K562 (cell line): Measurements from ENCODE around the gene ZC3H10. TPM values are rescaled to one million over a fixed set of nuclear protein-coding genes. Genes with fewer than 3 reads are reported as not detected.

Source experiments
- ARNT ChIP-seq, 2 experiments: fragments of 450-650 bp; IDR thresholded peaks; 2 replicates each; pipeline ENCODE4 v1.6.1; 2016; ENCODE audit warnings: mild to moderate bottlenecking in 1 of 2
- HDAC3 ChIP-seq: fragments of 450-650 bp; IDR thresholded peaks from 2 replicates; pipeline ENCODE4 v1.6.1; 2018; ENCODE audit warnings: borderline replicate concordance, mild to moderate bottlenecking, moderate library complexity; ENCODE audit not compliant: partially characterized antibody
- MTA2 ChIP-seq: fragments of 450-650 bp; IDR thresholded peaks from 2 replicates; pipeline ENCODE4 v1.6.1; 2016; ENCODE audit warnings: low read depth
- NFIC ChIP-seq: fragments of 450-650 bp; IDR thresholded peaks from 2 replicates; pipeline ENCODE4 v1.6.1; 2017; ENCODE audit warnings: mild to moderate bottlenecking, inconsistent platforms
- PML ChIP-seq: IDR thresholded peaks from 2 replicates; pipeline ENCODE4 v1.6.1; 2012; ENCODE audit warnings: low read length, inconsistent platforms
- POLR2B ChIP-seq: fragments of 450-650 bp; IDR thresholded peaks from 2 replicates; pipeline ENCODE4 v1.6.1; 2018; ENCODE audit warnings: low read depth; ENCODE audit not compliant: partially characterized antibody
- POLR2H ChIP-seq: IDR thresholded peaks from 2 replicates; pipeline ENCODE4 v1.6.1; 2016; ENCODE audit warnings: missing genetic modification characterization, low read depth, mild to moderate bottlenecking, control low read depth, missing compliant biosample characterization, moderate library complexity
- TAF9B ChIP-seq: fragments of 450-650 bp; IDR thresholded peaks from 2 replicates; pipeline ENCODE4 v1.6.1; 2018; ENCODE audit warnings: mild to moderate bottlenecking; ENCODE audit not compliant: partially characterized antibody
- TBL1XR1 ChIP-seq, 2 experiments: IDR thresholded peaks; 2 replicates each; pipeline ENCODE4 v1.6.1; 2012; ENCODE audit warnings: improper control_type of control experiment in 2 of 2, low read length in 2 of 2, mild to moderate bottlenecking in 1 of 2
- TEAD4 ChIP-seq, 2 experiments: sonication (generic) in 1 of 2; formaldehyde crosslinking in 1 of 2; IDR thresholded peaks; 2 replicates each; pipeline versions ENCODE4 v1.6.1 to v1.8.0; 2012 to 2022; ENCODE audit warnings: borderline replicate concordance in 1 of 2, inconsistent platforms in 1 of 2, low read length in 1 of 2, mild to moderate bottlenecking in 1 of 2, missing genetic modification reagents in 1 of 2
- THRAP3 ChIP-seq: fragments of 450-650 bp; IDR thresholded peaks from 2 replicates; pipeline ENCODE4 v1.6.1; 2016; ENCODE audit warnings: mild to moderate bottlenecking, inconsistent platforms, borderline replicate concordance
- XRCC5 ChIP-seq: fragments of 200-400 bp; formaldehyde crosslinking; IDR thresholded peaks from 2 replicates; pipeline ENCODE4 v1.6.1; 2017; ENCODE audit warnings: low read depth, mild to moderate bottlenecking, low read length
- ZFPM2 ChIP-seq: fragments of 250-450 bp; sonication (Bioruptor Pico); IDR thresholded peaks from 2 replicates; pipeline ENCODE4 v1.5.1; 2022; ENCODE audit warnings: mild to moderate bottlenecking
- ZNF184 ChIP-seq: sonication (generic); formaldehyde crosslinking; IDR thresholded peaks from 2 replicates; pipeline ENCODE4 v1.5.0; 2020; ENCODE audit warnings: missing genetic modification reagents
- ZNF589 ChIP-seq: fragments of 200-800 bp; sonication (Bioruptor generic); IDR thresholded peaks from 2 replicates; pipeline ENCODE4 v1.6.1; 2016; ENCODE audit warnings: low read depth, missing genetic modification characterization, missing compliant biosample characterization
- ZNF79 ChIP-seq: fragments of 250-450 bp; sonication (Bioruptor Pico); IDR thresholded peaks from 2 replicates; pipeline ENCODE4 v1.4.0; 2020; ENCODE audit warnings: low read depth, mild to moderate bottlenecking, moderate library complexity
- polyA plus RNA-seq, 8 experiments: library from polyadenylated mRNA; depleted of rRNA in 4 of 8; stranded (reverse) in 5 of 8; unstranded in 3 of 8; fragments of >200 nt; fragmentation: Nextera tagmentation in 2 of 8; fragmentation: Illumina TruSeq in 1 of 8; extraction: Ambion mirVana in 2 of 8; extraction: Trizol in 1 of 8; gene quantifications; 2 replicates each; pipeline versions ENCODE4 v1.2.1 to v1.2.3, GENCODE V29; 2011 to 2014; ENCODE audit warnings: inconsistent platforms in 1 of 8, missing spikeins in 1 of 8
- total RNA-seq, 7 experiments: library from RNA; depleted of rRNA in 6 of 7; stranded (reverse); fragments of >200 nt in 6 of 7; fragmentation: Illumina TruSeq in 2 of 7; extraction: Trizol in 2 of 7; gene quantifications; 2 replicates each; pipeline versions ENCODE4 v1.2.1 to v1.2.3, GENCODE V29; 2011 to 2021; ENCODE audit warnings: low replicate concordance in 1 of 7
- TF ChIP-seq, protein P1 (sequence below), 2 experiments: fragments of 450-650 bp; formaldehyde crosslinking in 1 of 2; IDR thresholded peaks; 2 replicates each; pipeline versions ENCODE4 v1.4.0 to v1.6.1; 2014 to 2020; ENCODE audit warnings: mild to moderate bottlenecking in 2 of 2, borderline replicate concordance in 1 of 2, low read depth in 1 of 2
- TF ChIP-seq, protein P2 (sequence below): sonication (generic); formaldehyde crosslinking; IDR thresholded peaks from 2 replicates; pipeline ENCODE4 v1.9.0; 2022; ENCODE audit warnings: mild to moderate bottlenecking, missing genetic modification reagents
- TF ChIP-seq, protein P3 (sequence below): fragments of 450-650 bp; IDR thresholded peaks from 2 replicates; pipeline ENCODE4 v1.6.1; 2016; ENCODE audit warnings: antibody characterized with exemption

The ZC3H10 gene
- total and polyA plus RNA-seq, 9 of the 15 experiments (the other 6 are each of a cell fraction or from before 2014, with no cell fraction given) = 0.31 to 4.1 (median 1.6) TPM

DNA sequence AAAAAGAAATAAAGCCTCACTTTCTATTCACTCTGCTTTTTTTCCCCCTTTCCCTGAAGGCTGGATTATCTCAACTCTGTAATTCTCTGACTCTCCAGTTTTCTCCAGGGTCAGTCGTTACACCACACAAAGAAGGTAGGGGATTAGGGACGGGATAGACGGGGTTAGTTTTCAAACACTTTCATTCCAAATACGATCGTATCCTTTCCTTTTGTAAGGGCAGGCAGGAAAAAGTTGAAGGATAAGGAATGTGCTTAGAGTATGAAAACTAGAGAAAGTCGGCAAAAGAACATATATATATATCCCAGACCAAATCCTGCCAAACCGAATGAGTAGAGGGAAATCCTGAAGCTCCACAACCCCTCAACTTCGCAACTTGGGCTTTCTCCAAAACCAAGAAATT is 9.4 kb downstream of the ZC3H10 start (continued):
- TF ChIP-seq POLR2B (peak; percentile 8), TBL1XR1 (IDR thresholded peaks at IDR 0.05; ENCODE audit: low read length in 2 of 2) (no peak), TAF9B (peak; percentile 38), ZNF589 (CRISPR knock-in tag) (peak; percentile 54; the same call in 1 of the 2 replicates), ZNF79 (CRISPR knock-in tag) (no peak), MTA2 (0 out of 2 replicates have a peak, but pooled peaks have one; percentile 6), ZFPM2 (CRISPR knock-in tag) (0 out of 2 replicates have a peak, but pooled peaks have one; percentile 12), NFIC (peak; percentile 77), TEAD4 (IDR thresholded peaks at IDR 0.05; ENCODE audit: low read length) (0 out of 2 replicates have a peak, but pooled peaks have one; percentile 3), TEAD4 (CRISPR knock-in tag; IDR thresholded peaks at IDR 0.05; ENCODE audit: borderline replicate concordance) (no peak), POLR2H (tag) (peak; percentile 70), ZNF184 (CRISPR knock-in tag) (no peak), XRCC5 (no peak), HDAC3 (peak; percentile 60), ARNT (IDR thresholded peaks at IDR 0.05) (peak in 1 of 2 experiments; percentile 21; a peak in 2 of 4 replicates), PML (0 out of 2 replicates have a peak, but pooled peaks have one; percentile 10), THRAP3 (0 out of 2 replicates have a peak, but pooled peaks have one; percentile 15)
- TF ChIP-seq, protein P1, sequence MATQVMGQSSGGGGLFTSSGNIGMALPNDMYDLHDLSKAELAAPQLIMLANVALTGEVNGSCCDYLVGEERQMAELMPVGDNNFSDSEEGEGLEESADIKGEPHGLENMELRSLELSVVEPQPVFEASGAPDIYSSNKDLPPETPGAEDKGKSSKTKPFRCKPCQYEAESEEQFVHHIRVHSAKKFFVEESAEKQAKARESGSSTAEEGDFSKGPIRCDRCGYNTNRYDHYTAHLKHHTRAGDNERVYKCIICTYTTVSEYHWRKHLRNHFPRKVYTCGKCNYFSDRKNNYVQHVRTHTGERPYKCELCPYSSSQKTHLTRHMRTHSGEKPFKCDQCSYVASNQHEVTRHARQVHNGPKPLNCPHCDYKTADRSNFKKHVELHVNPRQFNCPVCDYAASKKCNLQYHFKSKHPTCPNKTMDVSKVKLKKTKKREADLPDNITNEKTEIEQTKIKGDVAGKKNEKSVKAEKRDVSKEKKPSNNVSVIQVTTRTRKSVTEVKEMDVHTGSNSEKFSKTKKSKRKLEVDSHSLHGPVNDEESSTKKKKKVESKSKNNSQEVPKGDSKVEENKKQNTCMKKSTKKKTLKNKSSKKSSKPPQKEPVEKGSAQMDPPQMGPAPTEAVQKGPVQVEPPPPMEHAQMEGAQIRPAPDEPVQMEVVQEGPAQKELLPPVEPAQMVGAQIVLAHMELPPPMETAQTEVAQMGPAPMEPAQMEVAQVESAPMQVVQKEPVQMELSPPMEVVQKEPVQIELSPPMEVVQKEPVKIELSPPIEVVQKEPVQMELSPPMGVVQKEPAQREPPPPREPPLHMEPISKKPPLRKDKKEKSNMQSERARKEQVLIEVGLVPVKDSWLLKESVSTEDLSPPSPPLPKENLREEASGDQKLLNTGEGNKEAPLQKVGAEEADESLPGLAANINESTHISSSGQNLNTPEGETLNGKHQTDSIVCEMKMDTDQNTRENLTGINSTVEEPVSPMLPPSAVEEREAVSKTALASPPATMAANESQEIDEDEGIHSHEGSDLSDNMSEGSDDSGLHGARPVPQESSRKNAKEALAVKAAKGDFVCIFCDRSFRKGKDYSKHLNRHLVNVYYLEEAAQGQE (IDR thresholded peaks at IDR 0.05; ENCODE audit: borderline replicate concordance) = 0 out of 2 replicates have a peak, but pooled peaks have one; percentile 5
- TF ChIP-seq, protein P1 (CRISPR knock-in tag; IDR thresholded peaks at IDR 0.05; ENCODE audit: low read depth) = no peak
- TF ChIP-seq, protein P2, sequence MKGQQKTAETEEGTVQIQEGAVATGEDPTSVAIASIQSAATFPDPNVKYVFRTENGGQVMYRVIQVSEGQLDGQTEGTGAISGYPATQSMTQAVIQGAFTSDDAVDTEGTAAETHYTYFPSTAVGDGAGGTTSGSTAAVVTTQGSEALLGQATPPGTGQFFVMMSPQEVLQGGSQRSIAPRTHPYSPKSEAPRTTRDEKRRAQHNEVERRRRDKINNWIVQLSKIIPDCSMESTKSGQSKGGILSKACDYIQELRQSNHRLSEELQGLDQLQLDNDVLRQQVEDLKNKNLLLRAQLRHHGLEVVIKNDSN (CRISPR knock-in tag) = no peak
- TF ChIP-seq, protein P3, sequence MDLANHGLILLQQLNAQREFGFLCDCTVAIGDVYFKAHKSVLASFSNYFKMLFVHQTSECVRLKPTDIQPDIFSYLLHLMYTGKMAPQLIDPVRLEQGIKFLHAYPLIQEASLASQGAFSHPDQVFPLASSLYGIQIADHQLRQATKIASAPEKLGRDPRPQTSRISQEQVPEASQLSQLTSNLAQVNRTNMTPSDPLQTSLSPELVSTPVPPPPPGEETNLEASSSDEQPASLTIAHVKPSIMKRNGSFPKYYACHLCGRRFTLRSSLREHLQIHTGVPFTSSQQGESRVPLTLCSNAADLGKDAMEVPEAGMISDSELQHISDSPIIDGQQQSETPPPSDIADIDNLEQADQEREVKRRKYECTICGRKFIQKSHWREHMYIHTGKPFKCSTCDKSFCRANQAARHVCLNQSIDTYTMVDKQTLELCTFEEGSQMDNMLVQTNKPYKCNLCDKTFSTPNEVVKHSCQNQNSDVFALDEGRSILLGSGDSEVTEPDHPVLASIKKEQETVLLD = peak; percentile 57; the same call in 1 of the 2 replicates
